A549 (cell line): ENCODE measurements around the gene CEP85L. TPM values are rescaled to one million over a fixed set of nuclear protein-coding genes. Genes with fewer than 3 reads are reported as not detected.

ENCODE experiments used
- ATAC-seq, 2 experiments: fragments of 200-7000 bp in 1 of 2; fragments of >200 bp in 1 of 2; cut with Nextera tagmentation in 1 of 2; cut with Tn5 transposase in 1 of 2; 3 replicates each; pipeline versions ENCODE4 v1.8.0 to v1.9.1; 2018 to 2020; ENCODE audit warnings: mild to moderate bottlenecking in 1 of 2, moderate library complexity in 1 of 2
- CTCF ChIA-PET: fragments of 300-600 bp; sonication (Branson Sonifier 250); formaldehyde crosslinking; extraction: SDS; loops from one replicate; lab custom pipeline; 2021; ENCODE audit warnings: antibody characterized with exemption, inconsistent platforms; lab: Yijun Ruan, JAX
- POLR2A ChIA-PET: fragments of 350-600 bp; formaldehyde crosslinking; extraction: SDS; loops from one replicate; lab custom pipeline; 2021; ENCODE audit warnings: antibody characterized with exemption, inconsistent platforms; lab: Yijun Ruan, JAX
- DNase-seq, 2 experiments: peaks; one replicate each; pipeline versions ENCODE4 v3.0.0 to v3.0.0-alpha.2; 2011 to 2016; ENCODE audit warnings: low read depth in 1 of 2, low spot score in 1 of 2
- FAIRE-seq: peaks from 2 replicates; lab custom pipeline; 2011; peaks lifted over from hg19 to GRCh38; lab: Jason Lieb, UNC
- H3K27ac ChIP-seq, 2 experiments: fragments of >200 bp; sonication (Bioruptor Twin); formaldehyde crosslinking; 3 replicates each; pipeline ENCODE4 v1.5.1; 2016 to 2017
- H3K4me1 ChIP-seq: fragments of >200 bp; sonication (Bioruptor Twin); formaldehyde crosslinking; 3 replicates; pipeline ENCODE4 v1.6.1; 2016
- H3K4me2 ChIP-seq: fragments of >200 bp; sonication (Bioruptor Twin); formaldehyde crosslinking; 3 replicates; pipeline ENCODE4 v1.6.1; 2016
- H3K4me3 ChIP-seq: fragments of >200 bp; sonication (Bioruptor Twin); formaldehyde crosslinking; 3 replicates; pipeline ENCODE4 v1.5.1; 2016
- H3K9me3 ChIP-seq: fragments of >200 bp; sonication (Bioruptor Twin); formaldehyde crosslinking; 3 replicates; pipeline ENCODE4 v1.6.1; 2016
- BHLHE40 ChIP-seq: IDR thresholded peaks from 2 replicates; pipeline ENCODE4 v1.6.1; 2012; ENCODE audit warnings: low read depth, low read length, inconsistent platforms
- CEBPB ChIP-seq, 2 experiments: fragments of >200 bp in 1 of 2; sonication (Bioruptor Twin) in 1 of 2; formaldehyde crosslinking in 1 of 2; IDR thresholded peaks; 2 replicates each; pipeline ENCODE4 v1.6.1; 2012 to 2016
- EHF ChIP-seq: fragments of 250-450 bp; sonication (Bioruptor Pico); IDR thresholded peaks from 2 replicates; pipeline ENCODE4 v1.5.0; 2020; ENCODE audit warnings: mild to moderate bottlenecking
- EHMT2 ChIP-seq: fragments of 200-600 bp; sonication (generic); IDR thresholded peaks from 2 replicates; pipeline ENCODE4 v1.6.1; 2016; ENCODE audit warnings: antibody characterized with exemption, low read depth, mild to moderate bottlenecking, moderate library complexity
- EP300 ChIP-seq, 2 experiments: fragments of >200 bp; sonication (Bioruptor Twin); formaldehyde crosslinking; IDR thresholded peaks; 2 replicates in 1 of 2; 3 replicates in 1 of 2; pipeline ENCODE4 v1.6.1; 2016 to 2017
- ESRRA ChIP-seq: fragments of 150-350 bp; IDR thresholded peaks from 2 replicates; pipeline ENCODE4 v1.6.1; 2014; ENCODE audit warnings: mild to moderate bottlenecking, low read length, borderline replicate concordance
- FOSB ChIP-seq: fragments of 250-450 bp; sonication (Bioruptor Pico); IDR thresholded peaks from 2 replicates; pipeline ENCODE4 v1.5.0; 2020; ENCODE audit warnings: mild to moderate bottlenecking, moderate library complexity
- FOSL2 ChIP-seq, 2 experiments: fragments of 450-650 bp in 1 of 2; fragments of >200 bp in 1 of 2; sonication (Bioruptor Twin) in 1 of 2; formaldehyde crosslinking; IDR thresholded peaks; 2 replicates each; pipeline versions ENCODE4 v1.5.0 to v1.6.1; 2016 to 2020; ENCODE audit warnings: mild to moderate bottlenecking in 1 of 2, moderate library complexity in 1 of 2
- GATA3 ChIP-seq: IDR thresholded peaks from 2 replicates; pipeline ENCODE4 v1.6.1; 2012; ENCODE audit warnings: borderline replicate concordance
- HOXB13 ChIP-seq: fragments of 250-450 bp; sonication (Bioruptor Pico); IDR thresholded peaks from 2 replicates; pipeline ENCODE4 v1.5.0; 2020; ENCODE audit warnings: low read depth, mild to moderate bottlenecking, moderate library complexity
- KDM1A ChIP-seq: fragments of 200-600 bp; sonication (generic); IDR thresholded peaks from 2 replicates; pipeline ENCODE4 v1.6.1; 2016; ENCODE audit warnings: low read depth, mild to moderate bottlenecking
- MAZ ChIP-seq: fragments of 150-350 bp; IDR thresholded peaks from 2 replicates; pipeline ENCODE4 v1.6.1; 2014; ENCODE audit warnings: antibody characterized with exemption, low read depth, low read length, borderline replicate concordance
- MYC ChIP-seq: IDR thresholded peaks from 2 replicates; pipeline ENCODE4 v1.6.1; 2012; ENCODE audit warnings: mild to moderate bottlenecking, inconsistent platforms, low read length, improper control_type of control experiment, borderline replicate concordance
- NFE2L2 ChIP-seq: fragments of 150-350 bp; conservative IDR thresholded peaks from 2 replicates; pipeline ENCODE4 v1.6.1; 2014; ENCODE audit warnings: low read length
- NPAS2 ChIP-seq: fragments of 250-450 bp; sonication (Bioruptor Pico); IDR thresholded peaks from 2 replicates; pipeline ENCODE4 v1.8.0; 2022; ENCODE audit warnings: mild to moderate bottlenecking, moderate library complexity, borderline replicate concordance
- RARB ChIP-seq: fragments of 250-450 bp; sonication (Bioruptor Pico); IDR thresholded peaks from 2 replicates; pipeline ENCODE4 v1.8.0; 2021; ENCODE audit warnings: mild to moderate bottlenecking, moderate library complexity
- RCOR1 ChIP-seq: fragments of 150-350 bp; IDR thresholded peaks from 2 replicates; pipeline ENCODE4 v1.6.1; 2014; ENCODE audit warnings: antibody characterized with exemption, low read length, low read depth
- RFX5 ChIP-seq: fragments of 450-650 bp; IDR thresholded peaks from 2 replicates; pipeline ENCODE4 v1.7.1; 2014; ENCODE audit warnings: antibody characterized with exemption, mild to moderate bottlenecking, moderate library complexity
- SREBF2 ChIP-seq: fragments of 450-650 bp; IDR thresholded peaks from 2 replicates; pipeline ENCODE4 v1.6.1; 2014; ENCODE audit warnings: mild to moderate bottlenecking, moderate library complexity
- TP53 ChIP-seq: fragments of 250-450 bp; sonication (Bioruptor Pico); IDR thresholded peaks from 2 replicates; pipeline ENCODE4 v1.5.0; 2021; ENCODE audit warnings: mild to moderate bottlenecking, moderate library complexity
- ZNF302 ChIP-seq: fragments of 250-450 bp; sonication (Bioruptor Pico); IDR thresholded peaks from 2 replicates; pipeline ENCODE4 v1.9.0; 2021; ENCODE audit warnings: inconsistent platforms, mild to moderate bottlenecking, moderate library complexity
- ZSCAN20 ChIP-seq: fragments of 250-450 bp; sonication (Bioruptor Pico); IDR thresholded peaks from 2 replicates; pipeline ENCODE4 v1.8.0; 2022; ENCODE audit warnings: mild to moderate bottlenecking, moderate library complexity
- WGBS: methylation state at CpG from one replicate; pipeline ENCODE4 v1.1.6; 2017; ENCODE audit errors: missing lambda C conversion rate; 5-methylcytosine and 5-hydroxymethylcytosine counted together
- polyA plus RNA-seq, 4 experiments: library from polyadenylated mRNA; depleted of rRNA in 3 of 4; stranded (reverse); fragments of >200 nt; fragmentation: RNase III in 1 of 4; extraction: RNeasy Plus Mini Kit Qiagen cat#74134 plus additional on column Dnase treatment in 1 of 4; gene quantifications; 2 replicates in 3 of 4; 3 replicates in 1 of 4; pipeline ENCODE4 v1.2.3, GENCODE V29; 2011 to 2017
- TF ChIP-seq, protein P1 (sequence below): IDR thresholded peaks from 2 replicates; pipeline ENCODE4 v1.6.1; 2012; ENCODE audit warnings: low read depth, borderline replicate concordance

CEP85L gene
- polyA plus RNA-seq, 2 of the 4 experiments (the other 2 are of a cell fraction), result 1.3 to 3.4 TPM

DNA sequence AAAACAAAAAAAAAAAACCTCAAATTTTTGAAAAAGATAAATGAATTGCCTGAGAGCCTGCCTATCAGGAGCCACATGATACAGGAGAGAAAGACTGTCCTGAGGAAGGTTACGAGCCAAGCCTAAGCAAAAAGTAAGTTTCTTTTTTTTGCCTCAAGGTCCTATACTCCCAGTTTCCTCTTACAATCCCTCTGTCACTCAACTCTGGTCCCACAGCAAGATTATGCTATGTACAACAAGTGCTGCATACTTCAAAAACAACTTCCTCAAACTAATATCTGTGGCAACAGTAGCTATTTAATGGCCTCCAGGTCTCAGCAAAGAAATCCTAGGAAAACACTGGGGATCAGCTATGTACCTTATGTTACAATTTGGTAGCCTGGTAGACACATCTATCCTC is 56.5 kb downstream of the CEP85L start:
- ATAC-seq (no peak), FAIRE-seq (no peak), DNase-seq (no peak)
- no peaks in the 10 kb centered on the region for H3K4me1 ChIP-seq
- H3K4me2 ChIP-seq, result no peak overlapping the region
- ChIA-PET CTCF (no interaction called here), POLR2A (no interaction called here)
- 93% methylated on average over 1 of the region's 1 CpG for WGBS
- no peak for TF ChIP-seq ZSCAN20
- H3K9me3 ChIP-seq, result no peaks in the 10 kb centered on the region
- H3K27ac ChIP-seq, result no peak overlapping the region
- no peak overlapping the region for H3K4me3 ChIP-seq

DNA sequence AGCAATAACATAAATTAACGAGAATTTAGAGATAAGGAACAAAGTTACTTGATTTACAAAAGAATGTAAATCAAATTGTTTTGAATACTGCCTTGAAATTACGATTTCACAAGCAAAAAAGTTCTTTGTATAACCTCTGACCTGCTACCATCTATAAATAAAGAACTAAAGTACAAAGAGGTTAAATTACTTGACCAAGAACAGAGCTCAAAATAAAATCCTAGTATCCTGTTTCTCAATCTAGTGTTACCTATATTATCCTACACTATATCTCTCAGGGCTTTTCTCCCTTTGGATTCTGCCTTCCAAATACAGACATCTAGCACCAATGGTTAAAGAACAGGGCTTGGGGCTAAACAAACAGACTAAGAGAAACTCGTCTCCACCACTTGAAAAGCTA is 59.5 kb downstream of the CEP85L start:
- H3K4me2 ChIP-seq, result no peak overlapping the region
- no peak for DNase-seq
- 76% methylated on average over 3 of the region's 3 CpGs for WGBS
- CTCF ChIA-PET, result interaction anchor here (1.2 kb wide), 2 partner anchors 11 to 17 kb away, joined by 3 to 5 read pairs; no protein-coding TSS in a partner anchor
- TF ChIP-seq KDM1A (no peak), FOSB (CRISPR knock-in tag) (no peak), ESRRA (no peak), FOSL2 (IDR thresholded peaks at IDR 0.05) (no peak), FOSL2 (CRISPR knock-in tag; IDR thresholded peaks at IDR 0.05) (no peak), HOXB13 (CRISPR knock-in tag) (no peak)
- TF ChIP-seq, all 56 proteins: peak for 0
- FAIRE-seq, result no peak
- H3K4me3 ChIP-seq, result no peak overlapping the region
- no peak overlapping the region for H3K27ac ChIP-seq
- H3K9me3 ChIP-seq, result no peaks in the 10 kb centered on the region
- no peak for ATAC-seq
- peaks cover 3% of the 10 kb centered on the region; the same call in 1 of the 3 replicates for H3K4me1 ChIP-seq
- POLR2A ChIA-PET, result interaction anchor here (0.5 kb wide), 1 partner anchor 302 kb away, joined by 3 read pairs; no protein-coding TSS in a partner anchor

DNA sequence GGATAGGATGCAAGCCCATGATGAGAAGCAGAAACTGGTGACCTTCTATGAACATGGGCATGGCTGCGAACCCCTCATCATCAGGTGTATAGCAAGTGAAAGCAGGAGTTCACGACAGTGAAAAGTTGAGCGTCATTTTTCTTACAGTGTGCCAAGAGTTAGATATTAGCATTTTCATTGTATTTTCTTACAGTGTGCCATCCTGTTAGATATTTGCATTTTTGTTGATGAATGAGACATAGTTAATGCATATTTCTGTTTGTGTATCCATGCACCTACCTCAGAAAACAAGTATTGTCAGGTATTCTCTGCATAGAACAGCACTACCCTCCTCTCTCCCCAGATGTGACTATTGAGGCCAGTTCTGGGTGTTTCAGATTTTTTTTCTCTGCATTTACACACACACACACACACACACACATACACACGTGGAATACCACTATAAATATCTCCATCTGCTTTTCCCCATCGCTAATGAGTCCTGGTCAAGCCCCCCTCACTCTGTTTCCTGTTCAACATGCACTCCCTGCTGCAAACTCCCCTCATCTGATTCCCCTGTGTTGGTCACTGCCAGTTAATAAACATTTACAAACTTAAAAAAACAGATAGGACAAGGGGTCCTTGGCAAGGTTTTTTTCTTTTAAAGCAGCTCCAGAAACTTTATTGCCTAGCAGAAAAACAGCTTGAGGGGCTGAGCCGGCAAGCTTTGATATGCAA is 61.6 kb downstream of the CEP85L start:
- no peak overlapping the region for H3K27ac ChIP-seq
- WGBS, result 75% methylated on average over 6 of the region's 6 CpGs
- no peak overlapping the region for H3K4me2 ChIP-seq
- peaks cover 5% of the 10 kb centered on the region; the same call in 1 of the 3 replicates for H3K4me1 ChIP-seq
- CTCF ChIA-PET, result no interaction called here
- no peaks in the 10 kb centered on the region for H3K9me3 ChIP-seq
- ATAC-seq, result no peak
- H3K4me3 ChIP-seq, result no peak overlapping the region
- no peak for DNase-seq
- POLR2A ChIA-PET, result no interaction called here
- no peak for FAIRE-seq
- TF ChIP-seq NFE2L2, result no peak
- no peak for TF ChIP-seq MAZ
- no peak for TF ChIP-seq RARB (CRISPR knock-in tag)
- TF ChIP-seq KDM1A, result no peak
- no peak for TF ChIP-seq ZNF302
- TF ChIP-seq FOSB (CRISPR knock-in tag), result no peak
- TF ChIP-seq BHLHE40, result no peak
- TF ChIP-seq ESRRA, result no peak
- TF ChIP-seq, protein P1, sequence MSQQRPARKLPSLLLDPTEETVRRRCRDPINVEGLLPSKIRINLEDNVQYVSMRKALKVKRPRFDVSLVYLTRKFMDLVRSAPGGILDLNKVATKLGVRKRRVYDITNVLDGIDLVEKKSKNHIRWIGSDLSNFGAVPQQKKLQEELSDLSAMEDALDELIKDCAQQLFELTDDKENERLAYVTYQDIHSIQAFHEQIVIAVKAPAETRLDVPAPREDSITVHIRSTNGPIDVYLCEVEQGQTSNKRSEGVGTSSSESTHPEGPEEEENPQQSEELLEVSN, result no peak
- no peak for TF ChIP-seq EHF
- TF ChIP-seq EHMT2, result no peak
- TF ChIP-seq CEBPB (IDR thresholded peaks at IDR 0.05), result no peak
- TF ChIP-seq SREBF2, result no peak
- no peak for TF ChIP-seq TP53 (CRISPR knock-in tag)

DNA sequence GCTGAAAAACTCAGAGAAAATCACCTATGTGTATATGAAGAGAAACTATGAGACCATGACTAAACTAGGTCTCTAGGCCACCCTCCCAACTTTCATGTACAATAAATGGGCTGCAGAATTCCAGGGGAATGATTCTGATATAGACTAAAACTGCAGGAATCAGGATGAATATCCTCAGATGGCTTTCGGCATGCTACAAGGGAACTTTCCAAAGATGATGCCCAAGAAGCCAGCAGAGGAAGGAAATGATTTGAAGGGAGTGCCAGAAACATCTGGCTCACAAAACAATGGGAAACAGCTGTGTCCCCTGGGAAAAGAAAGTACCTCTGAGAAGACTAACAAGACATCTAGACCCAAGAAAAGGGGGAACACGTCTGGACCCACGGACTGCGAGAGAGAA is 62.2 kb downstream of the CEP85L start:
- FAIRE-seq, result no peak
- Histone ChIP-seq H3K27ac (no peak overlapping the region), H3K4me3 (no peak overlapping the region), H3K4me1 (peaks cover 5% of the 10 kb centered on the region; the same call in 1 of the 3 replicates), H3K4me2 (no peak overlapping the region), H3K9me3 (no peaks in the 10 kb centered on the region)
- ChIA-PET CTCF (no interaction called here), POLR2A (no interaction called here)
- WGBS, result 94% methylated on average over 4 of the region's 4 CpGs
- no peak for DNase-seq
- TF ChIP-seq EHF (no peak), GATA3 (no peak), EHMT2 (no peak), ZNF302 (no peak), SREBF2 (no peak), EP300 (IDR thresholded peaks at IDR 0.05) (no peak), RFX5 (no peak), ZSCAN20 (no peak), RCOR1 (no peak), MYC (no peak), NPAS2 (no peak), ESRRA (no peak)
- ATAC-seq, result no peak
